ENCODE measurements around the gene POLR3GL. TPM values are rescaled to one million over a fixed set of nuclear protein-coding genes. Genes with fewer than 3 reads are reported as not detected.
"Not testable (repeated sequence)": the region's sequence is repeated elsewhere in the genome, so short reads cannot be mapped to it uniquely, and the experiment has no call there.

Gene POLR3GL, protein sequence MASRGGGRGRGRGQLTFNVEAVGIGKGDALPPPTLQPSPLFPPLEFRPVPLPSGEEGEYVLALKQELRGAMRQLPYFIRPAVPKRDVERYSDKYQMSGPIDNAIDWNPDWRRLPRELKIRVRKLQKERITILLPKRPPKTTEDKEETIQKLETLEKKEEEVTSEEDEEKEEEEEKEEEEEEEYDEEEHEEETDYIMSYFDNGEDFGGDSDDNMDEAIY
- total RNA-seq = 14.7 TPM

DNA sequence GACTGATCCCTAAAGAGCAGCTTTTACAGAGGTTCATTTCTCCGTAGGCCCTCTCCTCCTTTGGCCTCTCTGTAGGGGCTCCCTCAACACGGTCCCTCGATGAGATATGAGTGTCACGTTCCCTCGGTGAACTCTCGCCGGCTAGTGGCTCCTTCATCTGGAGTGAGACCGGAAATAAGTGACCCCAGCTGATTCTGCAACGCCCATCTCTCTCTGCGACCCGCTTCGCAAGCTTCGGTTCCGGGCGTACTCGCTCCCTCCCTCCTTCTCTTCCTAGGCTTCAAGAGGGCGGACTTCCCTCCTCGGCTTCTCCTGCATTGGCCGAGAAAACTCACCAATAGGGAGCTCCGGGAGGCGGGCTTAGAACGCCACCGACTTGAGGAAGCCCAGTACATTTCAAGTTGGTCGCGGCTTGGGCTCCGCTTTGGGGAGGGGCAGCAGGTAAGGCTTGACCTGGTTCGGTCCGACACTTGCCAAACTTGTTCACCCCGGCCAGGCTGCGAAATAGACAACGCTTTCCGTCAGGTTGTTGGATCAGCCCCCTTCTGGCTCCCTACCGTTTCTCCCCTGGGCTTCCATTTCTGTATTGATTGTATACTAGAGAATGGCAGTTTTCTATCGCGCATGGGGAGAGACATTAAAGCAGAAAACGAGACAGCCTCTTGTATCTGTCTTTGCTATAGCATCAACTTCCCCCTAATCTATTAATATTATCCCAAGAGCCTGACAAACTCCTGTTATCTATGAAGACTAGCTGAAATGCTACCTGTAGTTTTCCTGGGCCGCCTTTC, at the start of gene POLR3GL, which contains the start of gene ANKRD34A:
TSS of gene POLR3GL (plus strand) at position 363 of the 791 bp plus-strand sequence. CDS start 10,176 bp downstream, outside the sequence.
TSS of gene ANKRD34A (minus strand) at position 248 of the 791 bp plus-strand sequence. CDS start 2,816 bp downstream, outside the sequence.
- peak; percentile 82 to 88 for DNase-seq (ENCODE audit: low spot score in 2 of 2)
- FAIRE-seq = no peak

DNA sequence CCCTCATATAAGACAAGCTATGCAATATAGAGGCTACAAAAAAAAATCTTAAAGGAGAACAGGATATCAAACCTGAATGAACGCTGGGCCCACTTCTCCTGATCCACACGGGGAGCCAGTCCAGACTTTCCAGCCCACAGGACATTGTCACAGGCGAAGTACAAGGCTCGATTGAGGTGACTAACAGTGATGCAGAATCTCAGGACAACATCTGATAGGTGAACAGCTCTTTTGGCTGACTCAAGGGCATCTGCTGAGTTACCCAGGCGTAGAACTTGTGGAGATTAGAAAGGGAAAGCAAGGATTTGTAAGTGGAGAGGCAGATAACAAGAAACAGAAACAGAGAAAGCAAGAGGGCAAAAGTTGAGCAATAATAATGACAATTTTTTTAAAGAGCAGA, 47.7 kb upstream of the POLR3GL start:
- no peak for FAIRE-seq
- no peak for DNase-seq (ENCODE audit: low spot score in 2 of 2)

DNA sequence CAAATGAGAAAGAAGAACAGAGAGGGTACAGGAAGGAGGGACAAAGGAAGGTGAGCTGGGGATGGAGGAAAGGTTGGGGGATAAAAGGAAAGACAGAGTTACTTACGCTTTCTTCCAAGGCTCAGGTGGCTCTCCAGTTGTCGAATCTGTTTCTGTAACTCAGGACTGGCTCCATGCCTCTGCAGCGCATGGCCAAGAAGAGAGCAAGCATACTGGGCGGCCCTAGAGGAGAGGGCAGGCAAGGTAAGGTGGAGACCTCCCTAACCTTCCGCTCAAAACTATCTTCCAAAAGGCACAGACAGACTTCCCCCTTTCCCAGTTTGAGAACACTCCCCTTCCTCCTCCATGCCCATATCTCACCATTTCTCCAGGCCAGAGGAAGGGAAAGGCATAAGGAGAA, 46.9 kb upstream of the POLR3GL start:
- FAIRE-seq = no peak
- no peak for DNase-seq (ENCODE audit: low spot score in 2 of 2)

DNA sequence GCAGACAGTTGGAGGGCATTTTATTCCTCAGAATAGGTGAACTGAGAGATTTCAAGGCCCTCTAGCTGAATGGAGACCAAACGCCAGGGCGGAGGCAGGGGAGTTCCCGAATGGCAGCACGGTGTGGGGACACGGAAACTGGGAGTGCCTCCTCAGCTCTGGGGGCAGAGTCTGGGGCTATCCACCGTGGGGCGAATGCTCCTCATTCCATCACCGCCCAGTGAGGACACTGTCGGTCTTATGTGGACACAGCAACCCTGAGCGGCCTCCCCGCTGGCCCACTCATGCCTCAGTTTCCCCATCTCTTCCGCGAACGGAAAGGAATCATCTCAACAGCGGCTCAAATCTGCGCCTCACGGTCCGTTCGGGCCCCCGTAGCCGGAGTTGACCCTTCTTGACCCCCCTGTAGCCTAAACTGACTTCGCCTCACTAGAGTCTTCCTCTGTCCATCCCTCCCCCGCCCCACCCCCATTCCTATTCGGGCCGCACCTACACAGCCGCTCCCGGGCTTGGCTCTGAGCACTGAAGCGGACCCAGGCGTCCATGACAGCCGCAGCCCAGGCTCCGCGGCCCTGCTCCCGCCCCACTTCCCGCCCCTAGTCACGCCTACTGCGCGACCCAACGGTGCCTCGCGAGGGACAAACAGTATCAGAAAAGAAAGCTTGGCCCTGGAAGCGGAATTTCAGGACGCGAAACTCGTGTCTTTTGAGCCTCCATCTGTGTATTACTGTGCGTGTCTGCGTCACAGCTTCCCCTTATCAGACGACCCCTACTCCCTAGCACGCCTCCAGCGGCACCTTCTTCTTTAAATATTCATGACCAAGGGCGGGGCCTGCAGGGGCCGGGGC, 46.1 kb upstream of the POLR3GL start, which contains the start of gene PEX11B:
TSS of gene PEX11B (minus strand) at position 574 of the 848 bp plus-strand sequence. CDS start at position 545, 29 bp downstream.
- FAIRE-seq = no peak

DNA sequence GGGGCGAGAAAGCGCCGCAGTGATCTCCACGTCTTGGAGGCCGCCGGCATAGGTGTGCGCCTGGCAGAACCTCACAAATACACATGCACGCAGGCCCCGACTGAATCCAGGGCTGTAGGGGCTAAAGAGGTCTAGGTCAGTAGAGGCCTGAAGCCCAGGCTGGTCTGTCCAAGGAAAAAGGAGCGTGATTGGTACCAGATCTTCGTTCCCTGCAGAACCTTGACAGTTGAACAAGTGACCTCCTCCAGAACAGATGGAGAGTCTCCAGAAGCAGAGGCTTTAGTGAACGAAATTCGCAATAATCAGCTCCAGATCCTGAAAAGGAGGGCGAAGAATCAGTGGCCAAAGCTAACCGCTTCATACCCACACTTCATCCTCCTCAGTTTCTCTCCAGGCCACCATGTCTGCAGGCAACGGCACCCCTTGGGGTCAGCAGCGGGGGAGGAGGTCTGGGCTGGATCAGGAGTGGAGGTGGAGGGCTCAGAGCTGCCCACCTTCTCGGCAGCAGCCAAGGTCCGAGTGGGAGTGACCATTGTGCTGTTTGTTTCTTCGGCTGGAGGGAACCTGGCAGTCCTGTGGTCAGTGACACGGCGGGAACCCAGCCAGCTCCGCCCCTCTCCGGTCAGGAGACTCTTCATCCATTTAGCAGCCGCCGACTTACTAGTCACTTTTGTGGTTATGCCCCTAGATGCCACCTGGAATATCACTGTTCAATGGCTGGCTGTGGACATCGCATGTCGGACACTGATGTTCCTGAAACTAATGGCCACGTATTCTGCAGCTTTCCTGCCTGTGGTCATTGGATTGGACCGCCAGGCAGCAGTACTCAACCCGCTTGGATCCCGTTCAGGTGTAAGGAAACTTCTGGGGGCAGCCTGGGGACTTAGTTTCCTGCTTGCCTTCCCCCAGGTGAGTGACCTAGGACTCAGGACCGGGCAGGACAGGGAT, 45.2 kb upstream of the POLR3GL start:
- FAIRE-seq = no peak

More for the DNA sequence above, 46.1 kb upstream of the POLR3GL start, which contains the start of gene PEX11B:
- peak; percentile 81 to 85 for DNase-seq (ENCODE audit: low spot score in 2 of 2)

DNA sequence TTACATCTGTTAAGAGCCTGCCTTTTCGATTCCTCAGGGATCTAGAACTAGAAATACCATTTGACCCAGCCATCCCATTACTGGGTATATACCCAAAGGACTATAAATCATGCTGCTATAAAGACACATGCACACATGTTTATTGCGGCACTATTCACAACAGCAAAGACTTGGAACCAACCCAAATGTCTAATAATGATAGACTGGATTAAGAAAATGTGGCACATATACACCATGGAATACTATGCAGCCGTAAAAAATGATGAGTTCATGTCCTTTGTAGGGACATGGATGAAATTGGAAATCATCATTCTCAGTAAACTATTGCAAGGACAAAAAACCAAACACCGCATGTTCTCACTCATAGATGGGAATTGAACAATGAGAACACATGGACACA, 44.2 kb upstream of the POLR3GL start:
- not testable (repeated sequence) for FAIRE-seq; DNase-seq (ENCODE audit: low spot score in 2 of 2)

More for the DNA sequence above, 45.2 kb upstream of the POLR3GL start:
- DNase-seq (ENCODE audit: low spot score in 2 of 2) = peak; percentile 22 to 33

DNA sequence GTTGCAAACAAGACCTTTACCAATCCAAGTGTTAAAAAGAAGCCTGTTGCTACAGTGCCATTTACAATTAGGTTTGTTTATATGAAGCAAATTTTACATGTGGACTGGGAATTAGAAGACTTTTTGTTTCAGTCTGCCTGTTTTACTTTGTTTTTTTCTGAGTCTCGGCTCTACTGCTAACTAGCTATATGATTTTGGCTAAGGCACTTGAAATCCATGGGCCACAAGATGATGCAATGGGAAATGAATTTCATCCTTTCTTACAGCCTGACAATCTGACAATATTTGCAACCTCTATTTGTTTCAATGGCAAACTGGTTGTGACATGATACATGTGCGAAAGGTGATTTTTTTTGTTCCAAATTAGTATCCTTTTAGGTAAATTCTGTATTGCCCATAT, 42.2 kb upstream of the POLR3GL start:
- no peak for FAIRE-seq
- no peak for DNase-seq (ENCODE audit: low spot score in 2 of 2)

DNA sequence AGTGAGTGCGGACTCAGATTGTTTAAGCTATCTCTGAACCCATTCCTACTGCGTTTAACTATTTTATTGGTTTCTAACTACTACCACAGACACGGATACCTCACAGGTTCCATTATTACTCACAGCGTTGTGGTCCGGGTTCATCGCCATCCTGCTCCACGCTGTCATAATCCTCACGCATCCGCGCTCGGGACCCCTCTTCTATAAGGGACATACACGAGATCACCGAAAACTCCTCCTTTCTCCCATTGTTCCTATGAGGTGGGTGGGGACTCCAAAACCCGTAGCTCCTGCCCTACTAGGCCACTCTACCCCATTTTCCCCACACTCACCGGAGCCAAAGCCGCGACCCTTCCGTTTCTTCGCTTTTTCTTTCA, 37.8 kb upstream of the POLR3GL start:
- FAIRE-seq (no peak), DNase-seq (ENCODE audit: low spot score in 2 of 2) (no peak)

DNA sequence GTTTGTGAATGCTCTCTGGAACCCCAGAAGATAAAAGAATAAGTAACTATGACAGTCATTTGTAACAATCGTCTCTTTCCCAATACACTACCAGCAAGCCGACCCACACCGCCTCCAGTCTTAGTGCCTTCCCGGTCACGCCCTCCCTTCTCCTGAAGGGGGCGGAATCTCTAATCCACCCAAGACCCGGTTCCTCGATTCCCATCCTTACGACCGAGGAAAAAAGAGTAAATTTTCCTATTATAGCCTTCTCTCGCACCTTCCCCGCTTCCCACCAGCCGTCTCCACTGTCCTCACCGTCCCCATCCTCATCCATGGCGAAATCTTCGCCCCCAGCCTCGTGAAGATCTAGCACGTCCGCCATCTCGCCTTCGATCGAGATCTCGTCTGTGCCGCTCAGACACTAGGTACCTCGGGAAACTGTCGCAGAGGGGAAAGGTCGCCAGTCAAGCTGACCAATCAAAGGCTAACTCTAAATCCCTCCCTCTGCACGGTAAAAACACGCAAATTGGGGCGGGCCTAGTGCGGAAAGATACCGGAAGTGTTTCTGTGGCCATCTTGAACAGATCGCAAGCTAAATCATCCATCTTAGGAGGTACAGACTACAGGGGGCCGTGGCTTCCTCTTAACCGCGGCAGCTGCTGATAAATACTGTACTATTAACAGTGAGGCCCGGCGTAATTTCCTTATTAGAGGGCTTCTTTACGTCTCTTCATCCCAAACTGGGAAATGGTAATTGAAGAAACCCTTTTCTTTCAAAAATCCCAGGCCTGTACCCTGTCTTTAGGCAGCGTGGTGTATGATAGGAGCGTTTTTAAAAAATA, 37.2 kb upstream of the POLR3GL start, which contains the start of gene RBM8A:
TSS of gene RBM8A (minus strand) at position 422 of the 824 bp plus-strand sequence. CDS start at position 364, 58 bp downstream.
- DNase-seq (ENCODE audit: low spot score in 2 of 2) (peak; percentile 66 to 80), FAIRE-seq (peak; percentile 15)

DNA sequence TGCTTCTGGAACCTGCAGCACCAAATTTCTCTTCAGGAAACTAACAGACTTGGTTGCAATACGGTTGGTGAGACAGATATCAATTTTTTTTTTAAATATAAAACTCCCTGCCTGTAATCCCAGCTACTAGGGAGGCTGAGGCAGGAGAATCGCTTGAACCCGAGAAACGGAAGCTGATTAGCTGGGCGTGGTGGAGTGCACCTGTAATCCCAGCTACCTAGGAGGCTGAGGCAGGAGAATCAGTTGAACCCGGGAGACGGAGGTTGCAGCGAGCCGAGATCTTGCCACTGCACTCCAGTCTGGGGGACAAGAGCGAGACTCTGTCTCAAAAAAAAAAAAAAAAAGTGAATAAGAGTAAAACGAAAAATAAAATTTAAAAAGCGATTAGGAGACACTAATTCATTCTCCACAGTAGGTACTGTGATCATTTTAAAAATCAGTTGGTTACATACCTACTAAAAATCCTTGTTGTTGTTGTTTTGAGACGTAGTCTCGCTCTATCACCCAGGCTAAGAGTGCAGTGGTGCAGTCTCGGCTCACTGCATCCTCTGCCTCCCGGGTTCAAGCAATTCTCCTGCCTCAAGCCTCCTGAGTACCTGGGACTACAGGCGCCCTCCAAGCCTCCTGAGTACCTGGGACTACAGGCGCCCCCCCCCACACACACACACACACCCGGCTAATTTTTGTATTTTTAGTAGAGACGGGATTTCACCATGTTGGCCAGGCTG, 36.4 kb upstream of the POLR3GL start:
- FAIRE-seq = no peak
- DNase-seq (ENCODE audit: low spot score in 2 of 2) = no peak

DNA sequence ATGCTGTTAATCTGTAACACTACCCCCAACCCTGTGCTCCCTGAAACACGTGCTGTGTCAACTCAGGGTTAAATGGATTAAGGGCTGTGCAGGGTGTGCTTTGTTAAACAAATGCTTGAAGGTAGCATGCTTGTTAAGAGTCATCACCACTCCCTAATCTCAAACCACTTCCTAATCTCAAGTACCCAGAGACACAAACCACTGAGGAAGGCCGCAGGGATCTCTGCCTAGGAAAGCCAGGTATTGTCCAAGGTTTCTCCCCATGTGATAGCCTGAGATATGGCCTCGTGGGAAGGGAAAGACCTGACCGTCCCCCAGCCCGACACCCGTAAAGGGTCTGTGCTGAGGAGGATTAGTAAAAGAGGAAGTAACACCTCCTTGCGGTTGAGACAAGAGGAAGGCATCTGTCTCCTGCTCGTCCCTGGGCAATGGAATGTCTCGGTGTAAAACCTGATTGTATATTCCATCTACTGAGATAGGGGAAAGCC, 31.9 kb upstream of the POLR3GL start:
- DNase-seq (ENCODE audit: low spot score in 2 of 2); FAIRE-seq: not testable (repeated sequence)

DNA sequence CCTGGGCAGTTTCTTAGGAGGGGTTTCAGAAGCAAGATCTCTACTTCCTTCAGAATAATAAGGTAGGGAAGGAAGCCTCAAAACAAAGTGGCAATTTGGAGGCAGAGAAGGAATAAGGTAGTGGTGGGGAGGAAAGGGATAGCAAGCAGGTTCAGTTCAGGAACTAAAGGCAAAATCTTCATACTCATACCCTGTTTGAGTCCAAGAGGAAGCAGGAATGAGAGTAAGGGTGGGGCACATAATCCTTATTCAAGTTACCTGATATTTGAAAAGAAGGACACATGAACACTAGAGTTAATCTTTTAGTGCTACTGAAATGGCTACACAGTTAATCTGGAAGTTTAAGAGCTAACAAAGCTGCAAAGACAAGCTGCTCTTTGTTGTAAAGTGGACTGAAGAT, 28.8 kb upstream of the POLR3GL start:
- no peak for DNase-seq (ENCODE audit: low spot score in 2 of 2)
- FAIRE-seq = no peak

DNA sequence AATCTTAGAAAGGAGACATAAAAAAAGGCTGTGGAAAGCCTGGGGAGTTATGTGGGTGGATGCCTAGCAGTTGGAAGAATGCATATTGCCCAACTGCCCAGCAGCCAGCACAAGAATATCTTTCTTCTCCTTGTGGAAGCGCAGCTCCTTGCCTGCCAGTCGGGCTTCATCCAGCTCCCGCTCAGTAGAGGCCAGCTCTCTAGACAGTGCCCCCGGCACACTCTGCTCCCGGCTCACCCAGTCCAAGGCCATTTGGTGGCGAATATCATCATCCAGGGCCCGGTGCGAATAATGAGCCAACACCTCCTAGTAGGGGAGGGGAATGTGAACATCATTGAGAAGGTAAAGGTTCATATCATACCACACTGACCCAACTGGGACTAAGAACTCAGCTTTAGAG, 28.2 kb upstream of the POLR3GL start:
- no peak for DNase-seq (ENCODE audit: low spot score in 2 of 2)
- no peak for FAIRE-seq

DNA sequence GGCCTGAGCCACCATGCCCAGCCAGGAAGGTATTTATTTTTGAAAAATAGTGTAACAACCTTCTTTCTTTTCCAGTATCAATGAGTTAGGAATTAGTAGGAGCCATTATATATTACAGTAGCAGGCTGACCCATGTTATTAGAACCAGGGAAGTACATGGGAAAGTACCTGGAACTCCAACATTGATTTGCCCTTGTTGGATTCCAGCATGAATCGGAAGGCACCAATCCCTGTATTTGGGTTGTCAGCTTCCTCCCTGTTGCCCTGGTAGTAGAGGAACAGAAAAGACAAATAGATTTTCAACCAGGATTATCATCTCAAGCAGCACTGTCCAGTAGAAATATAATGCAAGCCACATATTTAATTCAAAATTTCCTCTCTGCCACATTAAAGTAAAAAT, 27.1 kb upstream of the POLR3GL start:
- FAIRE-seq (no peak), DNase-seq (ENCODE audit: low spot score in 2 of 2) (no peak)

DNA sequence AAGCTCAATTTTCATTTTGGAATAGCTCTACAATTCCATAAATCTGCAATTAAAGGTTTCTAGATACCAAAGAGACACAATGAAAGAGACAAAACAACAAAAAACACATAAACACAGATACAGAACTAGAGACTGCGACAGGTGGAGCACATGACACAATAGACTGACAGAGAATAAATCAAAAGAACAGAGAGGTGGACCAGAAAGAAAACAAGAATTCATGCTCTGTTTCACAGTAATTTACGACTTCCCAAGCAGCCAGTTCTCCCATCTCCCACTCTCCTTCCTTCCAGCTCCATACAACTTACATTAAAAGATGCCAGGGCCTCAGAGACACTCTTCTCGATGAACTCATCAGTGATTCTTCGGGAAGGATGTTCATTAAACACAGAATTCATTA, 22.1 kb upstream of the POLR3GL start:
- FAIRE-seq (no peak), DNase-seq (ENCODE audit: low spot score in 2 of 2) (no peak)

DNA sequence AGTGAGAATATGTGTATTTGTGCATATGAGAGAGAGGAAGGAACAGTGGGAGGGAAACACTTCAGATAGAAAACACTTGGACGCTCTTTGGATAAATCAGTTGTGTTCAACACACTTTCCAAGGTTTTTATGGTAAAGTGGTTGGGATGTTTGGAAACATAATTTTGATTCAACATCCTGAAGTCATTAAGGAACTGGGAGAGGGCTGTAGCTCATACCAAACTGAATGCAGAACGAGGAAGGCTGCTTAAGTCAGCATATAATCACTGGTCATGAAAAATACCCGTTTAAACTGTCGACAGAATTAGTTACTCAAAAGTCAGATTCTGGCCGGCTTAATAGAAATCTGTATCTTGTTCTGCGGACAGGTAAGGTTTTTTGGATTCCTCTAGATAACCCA, 21.6 kb upstream of the POLR3GL start:
- no peak for DNase-seq (ENCODE audit: low spot score in 2 of 2)
- no peak for FAIRE-seq

DNA sequence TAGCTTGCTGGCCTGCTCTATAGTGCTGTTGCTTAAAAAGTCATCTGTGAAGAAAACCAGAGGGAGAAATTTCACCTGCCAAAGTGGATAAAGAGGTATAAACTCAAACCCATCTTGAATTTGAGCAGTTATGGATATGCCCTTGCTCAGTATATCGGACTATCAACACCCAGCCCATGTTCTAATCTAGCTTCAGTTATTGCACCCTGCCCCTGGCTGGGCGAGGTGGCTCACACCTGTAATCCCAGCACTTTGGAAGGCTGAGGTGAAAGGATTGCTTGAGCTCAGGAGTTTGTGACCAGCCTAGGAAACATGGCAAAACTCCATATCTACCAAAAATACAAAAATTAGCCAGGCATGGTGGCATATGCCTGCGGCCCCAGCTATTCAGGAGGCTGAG, 20.0 kb upstream of the POLR3GL start:
- FAIRE-seq (no peak), DNase-seq (ENCODE audit: low spot score in 2 of 2) (no peak)
